Measurements from ENCODE around the gene FBXL14. TPM values are rescaled to one million over a fixed set of nuclear protein-coding genes. Genes with fewer than 3 reads are reported as not detected.

Gene FBXL14
- total and polyA plus RNA-seq, 9 donors, result 1.3 to 16.2 (median 10.8) TPM

DNA sequence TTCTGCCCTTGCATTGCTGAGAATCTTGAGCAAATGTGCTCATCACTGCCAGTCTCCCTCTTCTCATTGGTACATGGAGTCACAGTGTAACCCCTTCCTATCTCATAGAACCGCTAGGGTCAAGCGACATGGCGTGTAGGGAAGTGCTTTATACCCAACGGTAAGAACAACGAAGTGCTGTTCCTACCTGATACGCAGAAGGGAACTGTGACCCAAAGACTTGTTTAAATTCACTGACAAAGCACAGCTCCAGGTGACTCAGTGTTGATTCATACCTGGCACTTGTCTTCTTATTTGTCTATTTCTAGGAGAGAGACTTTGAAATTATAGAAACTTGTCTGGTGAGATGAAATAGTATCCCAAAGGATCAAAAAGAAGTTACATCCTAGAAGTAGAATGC, 53.7 kb downstream of the FBXL14 start:
- Histone ChIP-seq H3K4me1 (ENCODE audit: insufficient read depth) (no peaks in the 10 kb centered on the region), H3K27ac (no peak overlapping the region), H3K4me3 (no peak overlapping the region), H3K9me3 (no peaks in the 10 kb centered on the region), H3K27me3 (no peaks in the 10 kb centered on the region), H3K36me3 (no peaks in the 10 kb centered on the region)
- no peak for TF ChIP-seq EP300 (IDR thresholded peaks at IDR 0.05)
- TF ChIP-seq POLR2A (IDR thresholded peaks at IDR 0.05), result no peak
- TF ChIP-seq, protein P1, sequence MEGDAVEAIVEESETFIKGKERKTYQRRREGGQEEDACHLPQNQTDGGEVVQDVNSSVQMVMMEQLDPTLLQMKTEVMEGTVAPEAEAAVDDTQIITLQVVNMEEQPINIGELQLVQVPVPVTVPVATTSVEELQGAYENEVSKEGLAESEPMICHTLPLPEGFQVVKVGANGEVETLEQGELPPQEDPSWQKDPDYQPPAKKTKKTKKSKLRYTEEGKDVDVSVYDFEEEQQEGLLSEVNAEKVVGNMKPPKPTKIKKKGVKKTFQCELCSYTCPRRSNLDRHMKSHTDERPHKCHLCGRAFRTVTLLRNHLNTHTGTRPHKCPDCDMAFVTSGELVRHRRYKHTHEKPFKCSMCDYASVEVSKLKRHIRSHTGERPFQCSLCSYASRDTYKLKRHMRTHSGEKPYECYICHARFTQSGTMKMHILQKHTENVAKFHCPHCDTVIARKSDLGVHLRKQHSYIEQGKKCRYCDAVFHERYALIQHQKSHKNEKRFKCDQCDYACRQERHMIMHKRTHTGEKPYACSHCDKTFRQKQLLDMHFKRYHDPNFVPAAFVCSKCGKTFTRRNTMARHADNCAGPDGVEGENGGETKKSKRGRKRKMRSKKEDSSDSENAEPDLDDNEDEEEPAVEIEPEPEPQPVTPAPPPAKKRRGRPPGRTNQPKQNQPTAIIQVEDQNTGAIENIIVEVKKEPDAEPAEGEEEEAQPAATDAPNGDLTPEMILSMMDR (IDR thresholded peaks at IDR 0.05), result no peak
- intact Hi-C loops (cut with DNase I), result no loop called here
- no peak for DNase-seq
- 93 to 97% (median 96%) methylated on average over 6 of the region's 6 CpGs for WGBS, 3 donors

DNA sequence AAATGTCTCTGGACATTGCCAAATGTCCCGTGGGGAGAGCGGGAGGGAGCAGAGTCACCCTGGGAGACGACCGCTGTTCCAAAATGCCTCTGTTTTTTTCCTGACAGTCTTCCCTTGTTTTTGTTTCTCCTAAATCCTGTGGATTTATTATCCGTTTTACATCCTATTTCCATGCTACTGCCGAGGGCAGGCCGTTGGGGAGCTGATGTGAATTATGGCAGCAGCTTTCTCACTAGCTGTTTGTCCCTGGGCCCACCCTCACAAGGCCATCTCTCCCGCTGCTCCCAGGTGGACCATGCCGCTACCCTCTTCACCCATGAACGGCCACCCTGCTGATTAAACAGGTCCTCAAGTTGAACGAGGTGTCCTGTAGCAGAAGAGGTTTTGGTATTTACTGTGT, 55.2 kb downstream of the FBXL14 start:
- no peak for DNase-seq
- no peaks in the 10 kb centered on the region for H3K9me3 ChIP-seq
- no peak overlapping the region for H3K27ac ChIP-seq
- no peak overlapping the region for H3K4me3 ChIP-seq
- intact Hi-C loops (cut with DNase I), result no loop called here
- H3K27me3 ChIP-seq, result no peaks in the 10 kb centered on the region
- TF ChIP-seq POLR2A (IDR thresholded peaks at IDR 0.05), result no peak
- TF ChIP-seq EP300 (IDR thresholded peaks at IDR 0.05), result no peak
- TF ChIP-seq, protein P1 (IDR thresholded peaks at IDR 0.05), result no peak
- 69 to 82% (median 75%) methylated on average over 11 of the region's 11 CpGs for WGBS, 3 donors
- no peaks in the 10 kb centered on the region for H3K4me1 ChIP-seq (ENCODE audit: insufficient read depth)
- H3K36me3 ChIP-seq, result no peaks in the 10 kb centered on the region

DNA sequence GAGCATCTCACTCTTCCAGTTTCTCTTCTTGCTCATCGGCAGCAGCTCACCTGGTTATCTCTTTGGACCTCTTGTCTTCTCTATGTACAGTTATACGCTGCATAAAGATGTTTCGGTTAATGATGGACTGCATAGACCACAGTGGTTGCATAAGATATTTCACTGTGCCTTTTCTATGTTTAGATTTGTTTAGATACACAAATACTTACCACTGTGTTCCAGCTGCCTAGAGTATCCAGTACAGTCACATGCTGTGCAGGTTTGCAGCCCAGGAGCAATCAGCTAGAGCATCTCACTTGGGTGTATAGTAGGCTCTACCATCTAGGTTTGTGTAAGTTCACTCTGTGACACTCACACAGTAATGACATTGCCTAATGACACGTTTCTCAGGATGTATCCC, 57.6 kb downstream of the FBXL14 start:
- H3K27me3 ChIP-seq, result no peaks in the 10 kb centered on the region
- WGBS, 3 donors, result 90 to 95% (median 91%) methylated on average over 4 of the region's 4 CpGs
- no peak overlapping the region for H3K4me3 ChIP-seq
- H3K36me3 ChIP-seq, result no peaks in the 10 kb centered on the region
- intact Hi-C loops (cut with DNase I), result no loop called here
- TF ChIP-seq EP300 (IDR thresholded peaks at IDR 0.05) (no peak), POLR2A (IDR thresholded peaks at IDR 0.05) (no peak)
- TF ChIP-seq, protein P1 (IDR thresholded peaks at IDR 0.05), result no peak
- no peaks in the 10 kb centered on the region for H3K9me3 ChIP-seq
- no peak overlapping the region for H3K27ac ChIP-seq
- H3K4me1 ChIP-seq (ENCODE audit: insufficient read depth), result peaks cover 2% of the 10 kb centered on the region
- DNase-seq, result no peak

DNA sequence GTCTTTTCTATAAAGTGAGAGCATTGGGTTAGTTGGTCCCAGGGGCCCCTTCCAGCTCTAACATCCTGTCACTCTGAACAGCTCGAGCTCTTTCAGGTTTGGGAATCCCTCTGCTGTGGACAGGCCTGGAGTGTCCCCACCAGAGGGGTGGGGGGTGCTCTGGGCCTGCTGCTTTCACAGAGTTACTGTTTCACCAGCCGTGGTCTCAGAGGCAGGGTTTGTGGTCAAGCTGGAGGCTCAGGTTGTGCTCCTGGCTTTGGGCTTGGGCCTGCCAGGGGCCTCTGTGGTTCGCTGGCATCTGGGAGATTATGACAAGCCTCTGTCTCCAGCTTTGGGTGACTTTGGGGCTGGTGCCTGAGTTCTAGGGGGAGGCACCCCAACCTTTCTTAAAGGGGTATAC, 59.6 kb downstream of the FBXL14 start:
- Histone ChIP-seq H3K4me1 (ENCODE audit: insufficient read depth) (peaks cover 2% of the 10 kb centered on the region), H3K4me3 (no peak overlapping the region), H3K27me3 (no peaks in the 10 kb centered on the region), H3K36me3 (no peaks in the 10 kb centered on the region), H3K9me3 (no peaks in the 10 kb centered on the region), H3K27ac (no peak overlapping the region)
- TF ChIP-seq POLR2A (IDR thresholded peaks at IDR 0.05), result no peak
- TF ChIP-seq, protein P1 (IDR thresholded peaks at IDR 0.05), result no peak
- TF ChIP-seq EP300 (IDR thresholded peaks at IDR 0.05), result no peak
- intact Hi-C loops (cut with DNase I), result loop anchor here in 2 of 4 donors (5.0 kb wide), 1 partner anchor 43 kb away; no protein-coding TSS in a partner anchor
- 78 to 87% (median 83%) methylated on average over 3 of the region's 3 CpGs for WGBS, 3 donors
- DNase-seq, result no peak

All from ovary (tissue), 9 donors.